ENCODE results near the gene ZYX.
"Not testable (repeated sequence)": the region's sequence is repeated elsewhere in the genome, so short reads cannot be mapped to it uniquely, and the experiment has no call there.

The ZYX gene

DNA sequence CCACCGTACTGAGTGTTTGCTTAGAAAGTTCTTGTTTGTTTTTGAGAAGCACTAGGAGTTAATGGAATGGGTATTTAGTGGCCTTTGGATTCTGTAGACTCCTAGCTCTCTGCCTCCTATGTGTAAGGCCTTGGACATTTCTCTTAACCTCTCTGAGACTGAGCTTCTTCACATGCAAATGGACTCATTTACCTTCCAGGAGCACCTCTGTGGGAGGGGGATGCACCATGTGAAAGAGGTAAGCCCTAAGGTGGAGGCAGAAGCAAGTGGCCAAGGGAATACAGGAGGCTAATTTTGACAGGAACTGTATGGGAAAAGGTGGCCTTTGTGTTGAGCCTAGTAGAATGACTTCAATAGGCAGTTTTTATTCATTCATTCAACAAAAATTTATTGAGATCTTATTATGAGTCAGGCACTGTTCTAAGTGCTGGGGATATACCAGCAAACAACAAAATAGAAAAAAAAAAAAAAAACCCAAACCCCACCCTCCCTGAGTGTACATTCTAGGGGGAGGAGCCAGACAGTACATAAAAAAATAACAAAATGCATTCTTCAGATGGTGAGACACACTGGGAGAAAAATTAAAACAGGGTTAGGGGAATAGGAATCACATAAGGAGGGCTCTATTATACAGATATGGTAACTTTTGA is 36.7 kb downstream of the ZYX start:
- DNase-seq (ENCODE audit: low spot score), result no peak

DNA sequence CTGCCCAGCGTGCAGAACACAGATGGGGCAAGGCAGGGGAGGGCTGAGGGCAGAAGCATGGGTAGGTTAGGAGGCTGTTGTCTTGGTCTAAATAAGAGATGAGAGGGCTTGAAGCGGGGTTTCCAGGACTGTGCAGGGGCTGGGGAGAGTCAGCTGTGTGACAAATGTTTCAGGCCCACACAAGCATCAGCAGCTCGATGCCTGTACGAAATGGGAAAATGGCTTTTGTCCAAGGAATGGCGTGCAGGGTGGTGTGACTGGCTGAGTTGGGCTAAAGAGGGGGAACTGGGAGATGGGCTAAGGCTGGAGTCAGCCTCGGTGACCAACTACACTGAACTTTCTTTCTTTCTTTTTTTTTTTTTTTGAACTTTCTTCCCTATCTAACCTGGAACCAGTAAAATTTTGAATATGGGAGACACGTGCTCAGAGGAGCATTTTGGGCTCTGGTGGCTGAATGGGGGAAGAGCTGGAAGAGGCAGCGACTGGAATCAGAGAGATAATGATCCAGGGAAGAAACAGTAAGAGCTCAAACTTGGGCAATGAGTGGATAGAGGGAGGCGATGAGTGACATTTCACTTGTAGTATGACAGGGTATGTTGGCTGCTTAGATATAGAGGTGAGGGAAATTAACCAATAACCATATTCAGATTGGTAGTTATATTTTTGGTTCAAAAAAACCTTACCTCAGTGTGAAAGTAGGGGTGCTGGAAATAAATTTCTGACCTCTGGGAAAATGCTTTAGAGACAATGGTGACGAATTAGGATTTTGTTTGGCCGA is 37.7 kb downstream of the ZYX start:
- DNase-seq (ENCODE audit: low spot score), result no peak

GRCh38 chr7:143419880-143420279 is 38.7 kb downstream of the ZYX start:
- DNase-seq (ENCODE audit: low spot score), result no peak

- not testable (repeated sequence) for DNase-seq (ENCODE audit: low spot score)
Measured at GRCh38 chr7:143420624-143421023, 39.5 kb downstream of the ZYX start.

GRCh38 chr7:143422033-143422432 is 40.9 kb downstream of the ZYX start:
- no peak for DNase-seq (ENCODE audit: low spot score)

- DNase-seq (ENCODE audit: low spot score), result not testable (repeated sequence)
Measured at GRCh38 chr7:143424476-143424875, 43.3 kb downstream of the ZYX start.

- no peak for DNase-seq (ENCODE audit: low spot score)
Measured at GRCh38 chr7:143426479-143427142, 45.5 kb downstream of the ZYX start.

DNA sequence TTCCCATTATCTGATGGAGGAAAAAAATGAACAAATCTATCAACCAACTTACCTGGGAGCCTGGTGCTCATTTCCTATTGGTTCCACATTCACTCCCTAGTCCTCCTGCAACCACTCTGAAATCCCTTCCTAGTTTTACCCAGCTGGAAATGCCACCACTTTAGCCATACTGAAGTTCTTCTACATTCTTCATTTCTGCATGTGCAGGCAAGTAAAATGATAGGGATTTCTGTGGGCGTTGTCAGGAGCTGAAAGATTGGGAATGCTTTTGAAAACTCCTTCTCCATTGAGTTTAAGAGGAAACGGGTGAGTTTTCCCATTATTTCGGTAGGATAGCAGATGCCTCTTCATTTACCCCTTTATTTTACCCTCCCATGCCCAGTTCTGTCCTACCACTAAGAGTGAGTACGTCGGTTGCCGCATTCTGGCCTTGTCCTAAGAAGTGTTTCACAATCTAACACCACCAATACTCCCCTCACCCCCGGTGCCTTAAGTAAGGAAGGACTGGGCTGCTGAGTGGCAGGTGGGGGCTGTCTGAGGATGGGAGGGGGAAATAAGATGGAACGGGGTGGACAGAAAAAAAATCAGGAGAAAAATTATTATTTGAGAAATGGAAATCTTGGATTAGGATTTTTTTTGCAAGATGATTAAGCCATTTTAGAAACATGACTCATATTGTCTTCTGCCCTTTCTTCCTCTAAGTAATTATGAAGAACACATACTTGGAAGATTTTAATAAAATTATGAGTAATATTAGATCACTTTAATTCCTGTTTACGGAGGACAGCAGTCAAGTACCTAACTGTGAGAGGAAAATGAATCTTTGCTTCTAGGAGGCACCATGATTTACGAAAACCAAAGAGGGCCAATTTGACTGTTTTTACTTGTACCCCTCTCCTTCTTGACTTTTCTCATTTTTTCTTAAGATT is 48.9 kb downstream of the ZYX start:
- no peak for DNase-seq (ENCODE audit: low spot score)

DNA sequence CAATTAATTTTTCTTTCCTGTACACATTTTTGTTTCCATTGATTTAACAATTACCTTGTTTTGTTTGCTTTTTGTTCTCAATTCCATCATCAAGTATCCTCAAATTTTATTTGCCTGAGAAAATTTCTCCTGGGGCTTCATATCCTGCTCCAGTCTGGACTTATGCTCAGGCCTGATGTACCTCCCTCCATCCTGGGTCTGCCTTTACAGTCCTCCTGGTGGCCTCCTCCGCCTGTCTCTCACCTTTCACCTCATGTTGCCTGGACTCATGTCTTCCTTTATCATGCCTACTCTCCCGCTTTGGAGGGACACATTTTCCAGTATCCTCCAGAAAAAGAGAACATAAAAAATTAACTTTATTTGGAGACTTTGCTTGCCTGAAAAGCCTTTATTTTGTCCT is 50.0 kb downstream of the ZYX start:
- no peak for DNase-seq (ENCODE audit: low spot score)

DNA sequence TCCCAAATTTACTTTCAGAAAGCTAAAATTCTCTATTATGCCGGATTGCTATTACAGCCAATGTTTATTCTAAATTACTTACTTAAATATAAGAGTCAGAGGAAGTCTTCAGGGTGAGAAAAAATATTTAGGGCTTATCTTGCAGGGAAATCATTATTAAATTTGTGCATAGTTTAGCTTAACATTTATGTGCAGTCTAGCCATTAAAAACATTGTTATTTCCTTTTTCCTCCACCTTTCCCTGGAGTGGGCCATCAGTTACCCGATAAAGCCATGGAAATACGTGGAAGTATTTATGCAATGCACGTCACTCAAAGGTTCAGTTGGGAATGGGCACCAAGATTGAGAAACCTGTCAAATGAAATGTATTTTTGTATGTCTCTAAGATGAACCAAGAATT is 52.6 kb downstream of the ZYX start:
- DNase-seq (ENCODE audit: low spot score), result no peak

DNA sequence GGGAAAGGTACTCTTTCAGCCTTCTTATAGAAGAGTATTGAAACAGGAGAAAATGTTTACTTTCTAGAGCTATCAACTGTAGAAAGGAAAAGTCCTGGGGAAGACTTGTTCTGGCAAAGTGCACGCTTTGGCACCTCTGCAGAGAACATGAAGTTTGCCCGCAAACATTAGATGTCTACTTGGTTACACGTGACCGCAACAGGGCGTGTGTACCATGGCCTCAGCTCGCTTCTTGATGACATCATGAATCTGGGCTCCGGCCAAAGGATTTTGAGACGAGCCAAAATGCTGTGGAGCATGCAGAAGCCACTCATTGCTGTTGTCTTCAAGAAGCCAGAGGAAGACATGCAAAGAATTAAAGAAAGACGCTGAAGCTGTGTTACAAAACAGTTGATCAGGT is 53.5 kb downstream of the ZYX start:
- DNase-seq (ENCODE audit: low spot score), result no peak

DNA sequence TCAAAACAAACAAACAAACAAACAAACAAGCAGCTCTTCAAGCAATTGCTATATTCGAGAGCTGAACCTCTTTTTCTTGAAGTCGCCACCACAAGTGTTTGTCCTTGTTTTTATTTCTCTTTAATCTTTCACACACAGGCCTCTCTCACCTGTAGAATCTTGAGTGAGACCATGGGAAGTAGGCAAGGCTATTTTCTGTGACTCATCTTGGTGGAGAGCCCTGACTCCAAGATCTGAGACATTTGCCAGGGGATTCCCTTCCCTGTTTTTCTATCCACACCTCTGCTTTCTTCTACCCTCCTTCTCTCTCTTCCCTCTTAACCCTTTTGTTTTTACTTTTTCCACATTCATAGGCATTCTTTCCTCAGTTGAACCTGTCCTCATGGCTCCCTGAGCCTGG is 54.1 kb downstream of the ZYX start:
- no peak for DNase-seq (ENCODE audit: low spot score)

- no peak for DNase-seq (ENCODE audit: low spot score)
Measured at GRCh38 chr7:143436325-143436946, 55.3 kb downstream of the ZYX start.

GRCh38 chr7:143437578-143437977 is 56.4 kb downstream of the ZYX start:
- DNase-seq (ENCODE audit: low spot score), result no peak

- DNase-seq (ENCODE audit: low spot score), result no peak
Measured at GRCh38 chr7:143439866-143440265, 58.7 kb downstream of the ZYX start.
